GM12801 (cell line): ENCODE measurements around the gene S100A1.

Experiments used
- CTCF ChIP-seq: IDR thresholded peaks from one replicate; pipeline ENCODE4 v1.5.1; 2011; ENCODE audit warnings: control low read depth; ENCODE audit not compliant: insufficient read length; ENCODE audit errors: extremely low read depth

Gene S100A1

GRCh38 chr1:153646672-153647345, 18.6 kb downstream of the S100A1 start:
- TF ChIP-seq CTCF, result no peak

DNA sequence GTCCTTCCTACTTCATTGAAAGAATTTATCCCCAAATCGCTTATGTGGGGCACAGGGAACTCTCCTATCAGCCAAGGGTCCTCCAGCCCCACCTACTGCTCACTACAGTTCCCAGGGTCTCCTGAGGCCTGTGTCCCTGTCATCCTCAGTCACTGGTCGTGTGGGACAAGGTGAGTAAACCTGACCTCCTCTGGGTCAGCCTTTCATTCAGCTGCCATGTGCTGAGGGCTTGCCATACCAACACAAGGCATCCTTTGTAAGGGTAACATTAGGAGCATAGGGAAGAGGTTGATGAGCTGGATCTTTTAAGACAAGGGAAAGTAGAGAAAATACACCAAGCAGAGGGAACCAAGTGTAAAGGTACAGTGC, 19.1 kb downstream of the S100A1 start:
- no peak for TF ChIP-seq CTCF

DNA sequence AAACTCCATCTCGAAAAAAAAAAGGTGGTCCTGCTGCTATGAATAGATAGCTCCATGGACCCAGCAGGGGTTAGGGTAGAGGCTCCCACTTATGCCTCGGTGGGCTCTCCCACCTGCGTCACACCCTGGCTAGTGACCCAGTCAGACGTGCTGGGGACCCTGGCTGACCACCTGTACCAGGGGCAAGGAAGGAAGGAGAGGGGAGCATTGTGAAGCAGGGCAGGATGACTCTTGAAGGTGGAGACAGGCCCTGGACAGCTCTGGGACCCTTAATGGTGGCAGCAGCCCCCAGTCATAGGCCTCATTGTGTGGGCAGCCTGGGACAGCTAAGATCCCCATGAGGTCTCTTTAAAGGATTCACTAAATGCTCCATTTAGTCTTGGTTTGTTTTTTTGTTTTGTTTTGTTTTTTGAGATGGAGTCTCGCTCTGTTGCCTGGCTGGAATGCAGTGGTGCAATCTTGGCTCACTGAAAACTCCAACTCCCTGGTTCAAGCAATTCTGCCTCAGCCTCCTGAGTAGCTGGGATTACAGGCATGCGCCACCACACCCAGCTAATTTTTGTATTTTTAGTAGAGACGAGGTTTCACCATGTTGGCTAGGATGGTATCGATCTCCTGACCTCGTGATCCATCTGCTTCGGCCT, 19.9 kb downstream of the S100A1 start:
- TF ChIP-seq CTCF, result no peak

DNA sequence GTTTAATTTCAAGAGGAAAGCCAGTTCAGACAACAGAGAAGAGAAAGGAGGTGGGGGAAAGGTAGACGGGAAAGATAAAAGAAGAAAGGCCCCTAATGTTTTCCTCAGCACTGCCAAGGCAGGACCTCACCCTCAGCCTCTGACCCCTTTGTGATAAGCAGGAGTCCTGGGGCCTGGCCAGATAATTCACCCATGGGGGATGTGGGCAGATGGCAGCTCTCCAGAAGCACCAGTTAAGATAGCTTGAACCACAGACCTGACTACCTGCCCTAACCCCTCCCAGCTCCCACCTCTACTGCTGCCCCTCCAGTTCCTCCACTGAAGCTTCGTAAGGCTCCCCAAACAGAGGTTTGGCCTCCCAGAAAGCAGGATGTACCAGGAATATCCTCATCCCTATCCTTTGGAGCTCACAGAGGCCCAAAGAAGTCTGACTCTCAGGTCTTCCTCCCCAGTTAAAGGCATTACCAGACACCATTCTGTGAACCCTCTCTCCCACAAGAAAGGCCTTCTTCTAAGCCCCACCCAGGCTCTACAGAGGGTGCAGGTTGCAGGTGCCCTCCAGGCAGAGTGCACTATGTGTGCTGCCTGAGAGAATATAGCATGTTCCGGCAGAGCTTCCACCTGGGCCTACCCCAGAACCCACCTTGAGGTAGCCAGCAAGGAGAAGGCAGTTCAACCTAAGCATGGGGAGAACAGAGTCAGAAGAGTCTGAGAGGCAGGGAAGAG, 21.1 kb downstream of the S100A1 start:
- TF ChIP-seq CTCF, result no peak

GRCh38 chr1:153649863-153650235, 21.6 kb downstream of the S100A1 start:
- TF ChIP-seq CTCF, result no peak

GRCh38 chr1:153651771-153652170, 23.5 kb downstream of the S100A1 start:
- no peak for TF ChIP-seq CTCF

DNA sequence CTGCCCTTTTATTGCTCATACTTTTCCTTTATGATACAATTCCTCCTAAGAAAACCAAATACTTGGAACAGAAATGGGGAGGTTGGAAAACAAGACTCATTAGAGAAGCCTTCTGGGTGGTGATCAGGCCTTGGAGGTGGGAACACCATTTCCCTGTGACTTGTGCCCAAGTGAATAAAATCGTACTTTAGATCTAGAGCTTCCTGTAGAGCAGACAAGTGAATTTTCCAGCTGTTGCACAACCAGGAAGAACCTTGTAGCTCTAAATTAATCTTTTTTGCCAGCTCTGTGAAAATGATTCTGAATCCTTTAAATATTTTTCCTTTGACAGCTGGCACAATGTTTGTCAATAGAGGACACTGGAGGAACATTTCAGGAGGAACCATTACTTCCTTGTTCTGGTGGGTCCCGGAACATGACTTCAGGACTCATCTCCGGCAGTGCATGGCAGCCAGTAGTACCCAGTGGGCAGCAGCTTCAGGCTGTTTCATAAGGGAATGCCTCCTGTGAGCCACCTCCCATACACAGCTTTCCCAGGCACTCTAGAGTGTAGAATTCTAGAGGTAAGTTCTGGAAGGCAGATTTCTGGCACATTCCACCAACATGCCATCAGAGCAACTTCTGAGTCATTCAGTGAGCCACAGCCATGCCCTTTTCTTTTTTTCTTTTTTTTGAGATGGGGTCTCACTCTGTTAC, 24.7 kb downstream of the S100A1 start:
- TF ChIP-seq CTCF, result no peak
